HG02798 (cell line): Measurements from ENCODE around the gene ABCF1.

Source experiments
- ATAC-seq: cut with Tn5 transposase; IDR thresholded peaks from one replicate; pipeline ENCODE4 v1.9.1; 2021; ENCODE audit warnings: mild to moderate bottlenecking; ENCODE audit not compliant: unreplicated experiment, poor library complexity

The ABCF1 gene

DNA sequence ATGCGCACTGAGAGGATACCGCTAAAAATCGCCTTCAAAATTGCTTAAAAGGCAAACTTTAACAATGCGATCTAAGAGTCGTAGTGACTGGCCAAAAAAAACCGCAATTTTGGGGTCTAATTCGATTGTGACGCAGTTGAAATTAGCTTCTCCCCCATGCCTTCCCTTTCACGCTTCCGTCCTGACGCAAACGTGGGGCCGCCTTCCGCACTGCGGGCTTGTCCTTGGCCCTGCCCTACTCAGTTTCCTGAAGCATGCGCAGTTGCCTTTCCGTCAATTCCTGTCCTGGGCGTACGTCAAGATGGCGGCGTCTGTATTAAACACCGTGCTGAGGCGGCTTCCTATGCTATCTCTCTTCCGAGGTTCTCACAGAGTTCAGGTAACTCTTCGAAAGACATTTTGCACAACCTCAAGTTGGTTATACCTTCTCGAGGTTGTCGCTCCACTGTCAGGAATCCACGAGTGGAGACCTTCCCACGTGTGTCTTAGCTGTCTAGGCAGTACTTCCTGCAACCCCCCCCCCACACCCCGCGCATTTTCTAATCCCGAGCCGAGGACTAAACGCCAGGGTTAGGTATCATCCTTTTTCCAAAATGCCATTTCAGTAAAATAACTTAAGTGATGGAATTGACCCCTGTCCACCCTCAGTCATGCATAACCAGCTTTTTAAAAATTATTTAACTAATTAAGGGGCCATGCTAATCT lies 46.5 kb downstream of the ABCF1 start, which contains the start of gene MRPS18B:
Gene MRPS18B (plus strand): TSS at position 276 of the 705 bp plus-strand sequence. CDS start 26 bp downstream, at position 302.
- ATAC-seq, result peak; percentile 77

GRCh38 chr6:30618270-30618797 lies 47.1 kb downstream of the ABCF1 start:
- ATAC-seq, result no peak

DNA sequence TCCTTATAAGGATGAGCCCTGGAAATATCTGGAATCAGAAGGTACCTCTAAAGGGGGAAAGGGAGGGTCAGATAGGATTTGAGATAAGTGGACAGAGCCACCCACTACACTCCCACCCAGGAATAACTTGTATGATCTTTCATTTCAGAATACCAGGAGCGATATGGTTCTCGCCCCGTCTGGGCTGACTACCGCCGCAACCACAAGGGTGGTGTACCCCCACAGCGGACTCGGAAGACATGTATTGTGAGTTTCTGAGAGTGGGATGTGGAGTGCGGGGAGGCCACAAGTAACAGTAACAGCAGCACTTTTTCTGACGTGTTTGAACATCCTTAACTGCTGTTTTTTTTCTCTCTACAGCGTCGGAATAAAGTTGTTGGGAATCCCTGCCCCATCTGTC lies 48.3 kb downstream of the ABCF1 start:
- ATAC-seq, result no peak

DNA sequence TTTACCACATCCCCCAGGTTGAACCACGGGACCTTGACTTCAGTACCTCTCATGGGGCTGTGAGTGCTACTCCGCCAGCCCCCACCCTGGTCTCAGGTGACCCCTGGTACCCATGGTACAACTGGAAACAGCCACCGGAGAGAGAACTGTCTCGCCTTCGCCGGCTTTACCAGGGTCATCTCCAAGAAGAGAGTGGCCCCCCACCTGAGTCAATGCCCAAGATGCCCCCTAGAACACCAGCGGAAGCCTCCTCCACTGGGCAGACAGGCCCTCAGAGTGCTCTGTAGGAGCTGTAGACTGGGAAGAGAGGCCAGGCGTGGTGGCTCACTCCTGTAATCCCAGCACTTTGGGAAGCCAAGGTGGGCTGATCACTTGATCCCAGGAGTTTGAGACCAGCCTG lies 54.3 kb downstream of the ABCF1 start:
- ATAC-seq, result no peak

DNA sequence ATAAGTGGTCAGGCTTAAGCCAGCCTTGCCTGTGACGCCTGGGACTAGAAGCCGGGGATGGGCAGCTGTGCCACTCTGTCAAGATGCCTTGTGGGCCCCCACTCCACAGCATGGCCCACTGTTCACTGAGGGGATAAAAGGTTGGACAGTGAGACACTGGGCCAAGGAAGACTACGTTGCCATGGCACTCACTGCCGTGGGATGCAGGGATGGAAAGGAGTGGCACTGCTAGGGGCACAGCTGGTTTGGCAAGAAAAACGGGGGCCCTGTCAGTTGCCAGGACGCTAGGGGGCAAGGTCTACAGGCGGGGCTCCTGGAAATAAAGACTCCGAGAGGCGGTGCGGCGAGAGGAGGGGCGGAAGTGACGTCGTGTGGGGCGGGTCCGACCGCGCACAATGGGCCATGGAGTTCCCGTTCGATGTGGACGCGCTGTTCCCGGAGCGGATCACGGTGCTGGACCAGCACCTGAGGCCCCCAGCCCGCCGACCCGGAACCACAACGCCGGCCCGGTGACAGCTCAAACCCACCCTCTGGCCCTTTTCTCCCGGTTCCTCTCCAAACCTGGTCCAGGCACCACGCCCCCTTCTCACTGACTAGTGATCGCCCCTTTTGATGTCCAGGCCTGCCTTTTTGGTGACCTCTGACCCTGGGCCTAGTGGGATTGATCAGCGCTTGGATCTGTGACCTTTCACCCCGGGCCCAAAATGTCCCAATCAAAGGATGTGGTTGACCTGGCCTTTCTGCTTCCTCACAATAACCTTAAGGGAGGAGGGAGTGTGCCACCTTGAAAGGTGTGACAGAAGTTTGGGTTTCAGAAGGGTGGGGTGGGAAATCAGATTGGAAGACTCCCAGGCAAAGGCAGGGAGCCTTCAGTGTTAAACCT lies 55.5 kb downstream of the ABCF1 start, which contains the start of gene ATAT1:
Gene ATAT1 (plus strand): TSS at position 391 of the 883 bp plus-strand sequence.
- peak; percentile 93 for ATAC-seq

GRCh38 chr6:30635834-30636233 lies 64.6 kb downstream of the ABCF1 start:
- no peak for ATAC-seq

GRCh38 chr6:30640481-30640880 lies 69.2 kb downstream of the ABCF1 start:
- ATAC-seq, result no peak

DNA sequence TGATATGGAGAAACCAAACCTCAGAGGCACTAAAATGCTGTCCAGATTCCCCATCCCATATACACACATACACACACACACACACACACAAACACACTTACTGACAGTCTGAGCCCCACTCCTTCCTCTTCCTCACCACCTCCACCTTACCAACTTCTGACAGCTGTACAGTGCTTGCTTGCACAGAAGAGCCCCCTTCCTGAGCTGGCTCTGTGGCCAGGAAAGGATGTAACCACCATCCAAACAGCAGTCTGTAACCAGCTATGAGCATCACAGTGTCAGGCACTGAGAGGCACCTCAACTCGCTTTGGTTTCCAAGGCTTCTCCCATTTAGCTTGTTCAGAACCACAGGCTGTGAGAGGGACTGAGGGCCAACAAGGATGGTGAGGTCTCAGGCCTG lies 69.8 kb downstream of the ABCF1 start:
- ATAC-seq, result no peak
